HG02943 (cell line): Measurements from ENCODE around the gene KCNMA1.

Source experiments
- ATAC-seq: cut with Tn5 transposase; IDR thresholded peaks from one replicate; pipeline ENCODE4 v1.9.1; 2021; ENCODE audit warnings: mild to moderate bottlenecking, low read depth, moderate library complexity; ENCODE audit not compliant: unreplicated experiment

Gene KCNMA1

DNA sequence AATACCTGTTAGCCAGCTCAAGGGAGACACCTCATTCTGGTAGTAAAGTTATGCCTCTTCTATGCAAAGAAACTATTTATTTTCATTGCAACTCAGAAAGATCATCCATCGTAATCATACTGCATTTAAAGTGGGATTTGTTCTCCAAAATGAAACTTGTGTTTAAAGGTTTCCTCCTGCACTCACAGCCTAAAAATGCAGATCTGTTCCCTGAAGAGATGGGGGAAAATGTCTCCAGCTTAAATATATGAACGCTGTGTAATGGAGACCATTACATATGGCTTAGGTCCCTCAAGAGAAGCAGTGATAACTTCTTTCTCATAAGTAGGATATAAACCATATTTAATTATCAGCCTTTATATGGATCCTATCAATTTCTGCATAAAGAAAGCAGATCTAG lies 665.1 kb downstream of the KCNMA1 start:
- no peak for ATAC-seq

DNA sequence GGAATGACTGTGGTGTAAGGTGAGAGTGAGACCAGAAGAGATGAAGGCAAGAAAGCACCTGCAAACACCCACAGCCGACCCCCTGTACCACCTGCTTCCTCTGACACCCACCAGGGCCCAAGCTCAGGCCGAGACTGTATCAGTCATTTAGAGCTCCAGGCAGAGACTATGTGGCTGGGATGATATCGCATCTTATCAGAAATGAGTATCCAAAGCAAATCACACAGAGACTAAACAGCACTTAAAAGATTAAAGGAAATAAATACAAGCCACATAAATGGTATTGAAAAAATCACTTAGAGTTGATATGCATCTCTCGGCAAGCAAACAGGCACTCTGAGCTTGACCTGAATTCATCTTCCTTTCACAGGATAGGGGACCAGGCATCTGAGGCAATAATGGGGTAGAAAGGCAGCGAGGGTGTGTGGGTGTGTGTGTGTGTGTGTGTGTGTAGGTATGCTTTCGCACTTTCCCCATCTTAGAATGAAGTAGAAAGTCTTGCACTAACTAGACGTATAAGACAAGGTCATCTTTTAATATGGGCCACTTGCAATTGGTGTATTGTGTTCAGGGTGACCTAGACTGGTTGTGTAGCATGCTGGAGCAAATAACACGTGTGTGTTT lies 665.9 kb downstream of the KCNMA1 start:
- no peak for ATAC-seq

DNA sequence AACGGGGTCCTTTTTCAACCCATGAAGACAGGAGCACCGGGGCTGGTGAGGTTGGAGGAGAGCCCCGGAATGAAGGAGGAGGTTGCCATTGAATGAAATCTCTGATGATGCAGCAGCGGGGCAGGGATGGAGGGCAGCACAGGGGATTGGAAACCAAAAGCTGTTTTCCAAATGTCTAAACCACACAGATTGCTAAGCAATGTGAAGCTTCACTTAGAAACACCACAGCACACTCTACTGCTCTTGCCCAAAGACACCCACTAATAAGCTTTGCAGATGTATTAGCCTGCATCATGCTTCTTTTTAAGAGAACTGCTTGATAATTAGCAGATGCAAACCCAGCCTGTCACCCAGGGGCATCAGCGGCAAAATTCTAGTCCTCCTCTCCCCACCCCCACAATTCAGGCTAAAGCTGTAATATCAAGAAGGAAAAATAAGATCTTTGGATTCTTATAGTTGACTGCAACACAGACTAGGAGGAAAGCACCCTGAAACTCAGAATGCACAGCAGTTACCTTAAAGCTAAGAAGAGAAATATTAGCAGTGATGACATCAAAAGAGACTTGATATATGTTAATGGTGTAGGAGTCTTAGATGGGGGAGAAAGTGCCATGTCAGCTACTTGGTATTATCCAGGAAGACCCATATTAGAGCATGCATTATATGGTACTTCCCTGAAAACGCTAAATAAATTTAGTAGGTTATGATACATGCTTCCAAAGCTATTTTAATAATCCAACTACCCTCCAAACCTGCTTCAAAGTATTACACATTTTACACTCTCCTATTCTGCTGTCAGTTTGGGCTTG lies 666.7 kb downstream of the KCNMA1 start:
- no peak for ATAC-seq

DNA sequence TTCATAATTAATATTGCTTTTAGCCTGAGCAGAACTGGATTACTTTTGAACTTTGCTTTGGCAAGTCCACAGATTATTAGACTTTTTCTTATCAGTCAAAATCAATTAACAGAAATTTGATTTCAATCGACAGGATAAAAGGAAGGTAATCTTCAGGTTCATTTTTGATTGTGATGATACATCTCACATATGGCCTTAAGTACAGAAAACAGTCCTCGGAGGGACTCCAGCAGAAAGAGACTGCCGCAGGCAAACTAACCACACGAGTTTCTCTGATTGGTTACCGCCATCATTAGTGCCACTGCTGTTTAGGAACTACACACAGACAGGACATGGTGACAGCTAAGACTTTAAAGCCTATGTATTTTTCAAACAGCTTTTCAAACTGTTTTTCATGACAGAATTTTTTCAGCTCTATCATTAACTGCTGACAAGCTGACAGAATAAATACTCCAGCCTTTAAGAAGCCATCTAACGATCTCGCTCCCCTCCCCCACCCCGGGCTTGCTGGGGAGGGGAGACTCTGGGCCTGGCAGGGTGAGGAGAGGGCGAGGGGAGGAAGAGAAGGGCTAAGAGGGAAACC lies 668.2 kb downstream of the KCNMA1 start:
- ATAC-seq: no peak

DNA sequence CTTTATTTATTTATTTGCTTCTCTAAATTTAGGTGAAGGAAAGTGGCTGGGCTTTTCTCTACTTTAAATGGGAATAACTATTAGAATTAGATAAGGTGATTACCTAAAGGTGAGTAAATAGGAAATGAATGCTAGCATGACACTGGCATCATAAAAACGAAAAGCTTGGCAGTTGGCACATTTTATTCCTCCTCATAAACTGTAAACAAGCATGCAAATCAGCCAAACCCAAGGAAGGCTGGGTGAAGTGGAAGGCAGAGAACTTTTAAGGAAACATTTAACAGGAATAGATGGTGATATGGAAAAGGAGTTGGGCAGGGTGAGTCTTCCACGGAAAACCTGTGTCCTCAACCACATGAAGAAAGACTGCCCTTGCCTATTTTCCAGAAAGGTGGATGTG lies 669.1 kb downstream of the KCNMA1 start:
- no peak for ATAC-seq

DNA sequence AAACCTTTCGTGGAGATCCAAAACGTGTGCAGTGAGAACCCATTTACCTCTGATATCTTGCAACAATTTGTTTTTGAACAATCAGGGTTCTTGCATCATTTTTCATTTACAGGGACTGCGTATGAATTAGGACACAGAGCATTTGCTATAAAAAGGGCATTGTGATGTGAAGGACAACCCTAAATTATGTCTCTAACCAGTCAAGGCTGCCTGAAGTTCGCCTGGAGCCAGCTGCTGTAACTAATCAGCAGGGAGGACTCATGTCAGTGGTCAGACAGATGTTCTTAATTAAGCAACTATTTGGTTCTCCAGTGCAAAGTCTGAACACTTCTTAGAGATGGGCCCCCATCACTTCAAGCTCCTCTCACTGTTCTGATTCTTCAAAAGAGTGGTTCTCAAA lies 674.8 kb downstream of the KCNMA1 start:
- ATAC-seq: no peak

DNA sequence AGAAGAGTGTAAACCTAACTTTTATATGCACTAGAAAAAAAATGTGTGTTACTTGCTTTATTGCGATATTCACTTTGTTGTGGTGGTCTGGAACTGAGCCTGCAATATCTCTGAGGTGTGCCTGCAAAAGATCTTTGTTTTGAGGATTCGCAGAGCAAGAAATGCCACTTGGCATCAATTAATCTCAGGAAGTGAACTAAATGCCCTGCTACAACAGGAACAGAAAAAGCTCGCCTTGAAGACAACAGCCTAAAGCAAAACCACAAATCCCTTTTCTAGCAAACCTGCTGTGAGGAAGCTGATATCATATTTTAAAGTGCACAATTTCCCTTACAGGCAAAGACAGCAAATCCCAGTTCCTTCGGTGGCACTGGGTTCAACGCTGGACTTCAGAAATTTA lies 675.8 kb downstream of the KCNMA1 start:
- no peak for ATAC-seq

DNA sequence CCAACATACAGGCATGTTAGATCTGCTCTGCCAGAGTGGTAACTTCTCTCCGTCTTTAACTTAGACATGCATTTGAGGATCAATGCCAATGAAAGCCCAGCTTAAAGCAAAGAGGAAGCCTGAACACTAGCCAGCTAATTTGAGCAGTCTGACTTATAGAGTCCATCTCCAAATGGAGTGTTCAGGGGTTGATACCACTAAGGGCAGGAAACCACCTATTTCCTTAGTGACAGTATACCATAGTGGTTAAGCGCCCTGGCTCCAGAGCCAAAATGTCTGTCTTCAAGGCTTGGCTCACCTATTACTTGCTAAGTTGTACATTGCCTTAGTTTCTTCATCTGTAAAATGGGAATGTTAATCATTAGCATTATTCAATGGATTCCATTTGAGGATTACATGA lies 678.5 kb downstream of the KCNMA1 start:
- no peak for ATAC-seq

DNA sequence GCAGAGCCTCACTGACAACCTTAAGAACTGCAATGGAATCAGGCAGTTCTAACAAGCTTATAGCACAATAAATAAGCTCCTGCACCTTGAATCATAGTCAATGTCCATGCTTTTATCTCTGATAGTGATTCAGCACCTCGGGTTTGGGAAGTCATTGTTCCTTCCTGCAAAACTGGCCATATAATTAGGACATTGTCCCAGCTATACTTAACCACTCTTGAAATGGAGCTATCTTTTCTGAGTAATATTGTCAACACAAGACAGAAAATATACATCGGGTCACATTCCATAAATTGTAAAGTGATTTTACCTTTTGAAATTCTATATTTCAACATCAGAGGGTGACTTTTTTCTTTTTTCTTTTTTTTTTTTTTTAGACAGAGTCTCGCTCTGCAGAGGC lies 682.8 kb downstream of the KCNMA1 start:
- no peak for ATAC-seq

DNA sequence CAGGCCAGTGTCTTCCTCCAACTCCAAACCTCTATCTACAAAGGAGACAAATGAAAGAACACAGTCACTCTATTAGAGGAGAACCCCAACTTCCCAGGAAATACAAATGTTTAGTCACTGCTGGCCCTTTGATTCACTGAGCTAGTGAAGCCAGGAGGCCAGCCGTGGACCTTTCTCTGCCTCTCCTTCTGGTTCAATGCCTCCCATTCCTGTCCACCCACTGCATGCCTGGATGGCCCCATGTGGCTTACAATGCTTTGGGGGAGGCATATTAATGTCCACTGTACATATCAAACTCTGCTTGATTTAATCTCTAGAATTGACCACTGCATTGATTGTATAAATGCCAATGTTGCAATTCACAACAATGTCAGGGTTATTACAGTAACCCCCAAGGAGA lies 687.3 kb downstream of the KCNMA1 start:
- ATAC-seq: no peak

DNA sequence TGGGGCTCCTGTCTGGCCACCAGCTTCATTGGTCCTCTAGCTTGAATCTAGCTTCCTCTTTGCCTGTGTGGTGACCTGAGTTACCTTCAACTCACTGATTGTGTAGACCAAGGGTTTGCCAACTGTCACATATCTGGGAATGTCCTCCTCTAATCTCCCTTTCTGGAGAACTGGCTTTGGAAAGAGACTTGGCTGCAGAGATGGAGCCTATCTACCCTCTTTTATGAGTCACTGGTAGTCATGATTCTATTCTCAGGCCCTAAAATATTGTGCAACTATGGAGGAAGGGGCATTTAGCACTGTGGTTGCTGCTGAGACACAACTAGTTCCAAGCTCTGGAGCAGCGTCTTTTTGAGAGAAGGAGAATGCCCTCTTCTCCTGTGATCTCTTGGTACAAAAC lies 691.3 kb downstream of the KCNMA1 start:
- ATAC-seq: no peak

DNA sequence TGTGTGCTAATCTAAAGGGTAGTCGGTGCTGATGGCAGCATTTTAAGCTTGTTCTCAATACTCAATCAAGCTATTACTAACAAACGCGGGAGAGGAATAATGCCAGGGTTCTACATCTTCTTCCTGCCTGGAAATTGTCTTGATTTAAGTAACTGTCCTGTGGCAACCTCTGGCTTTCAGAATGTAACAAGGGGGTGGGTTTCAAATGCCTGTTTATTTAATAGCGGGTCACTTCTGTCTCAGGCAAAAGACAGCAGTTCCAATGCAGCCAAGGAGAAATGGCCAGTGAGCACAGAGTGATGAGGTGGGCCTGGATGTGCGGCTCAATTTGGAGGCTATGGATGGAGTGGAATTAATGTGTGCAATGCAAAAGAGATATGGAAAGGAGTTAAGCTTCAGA lies 692.4 kb downstream of the KCNMA1 start:
- no peak for ATAC-seq

DNA sequence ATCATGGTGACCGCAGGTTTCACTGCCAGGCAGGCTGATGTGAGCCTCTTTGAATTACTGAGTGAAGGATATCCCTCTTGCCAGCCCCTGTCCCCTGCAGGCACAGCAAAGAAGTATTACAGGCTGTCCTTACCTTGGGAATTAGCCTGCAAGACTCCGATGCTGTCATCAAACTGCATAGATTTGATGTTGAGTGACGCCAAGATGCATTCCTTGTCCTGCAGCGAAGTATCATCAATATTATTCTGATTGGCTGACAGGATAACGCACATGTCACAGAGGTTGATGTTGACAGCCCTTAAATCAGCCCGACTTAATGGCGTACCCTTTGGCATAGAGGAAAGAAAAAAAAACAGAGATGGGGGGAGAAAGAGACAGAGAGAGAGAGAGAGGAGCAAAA lies 693.0 kb downstream of the KCNMA1 start:
- no peak for ATAC-seq

DNA sequence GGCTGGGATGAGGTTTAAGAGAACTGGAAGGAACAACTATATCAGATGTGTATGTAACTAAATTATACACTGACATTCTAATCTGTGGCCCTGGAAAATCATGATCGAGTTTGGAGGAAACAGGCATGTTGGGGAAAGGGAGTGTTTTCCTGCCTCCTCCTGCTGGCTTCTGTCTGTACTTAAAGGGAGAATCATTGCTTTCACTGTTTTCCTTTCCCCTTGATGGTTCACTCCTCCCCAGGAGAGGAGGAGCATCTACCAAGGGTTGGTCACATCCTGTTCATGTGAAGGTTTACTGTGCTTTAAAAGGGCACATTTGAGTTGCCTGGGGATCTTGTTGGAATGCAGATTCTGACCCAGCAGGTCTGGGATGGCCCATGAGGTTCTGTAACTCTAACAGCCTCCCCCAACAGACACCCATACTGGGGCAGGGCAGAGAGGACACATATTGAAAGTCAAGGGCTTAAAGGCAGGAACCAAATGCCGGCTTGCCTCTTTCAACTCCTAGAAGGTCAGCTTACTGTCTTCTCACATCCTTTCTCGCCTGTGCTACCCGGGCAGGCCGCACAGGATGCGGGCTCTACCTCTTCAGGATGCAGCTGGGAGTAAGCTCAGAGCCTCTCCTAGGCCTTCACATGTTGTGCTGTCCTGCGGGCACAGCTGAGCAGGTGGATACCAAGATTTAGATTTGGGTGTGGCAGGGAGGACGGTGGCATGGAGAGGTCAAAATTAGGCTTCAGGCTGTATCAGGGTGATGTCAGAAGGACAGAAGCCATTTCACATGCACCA lies 694.8 kb downstream of the KCNMA1 start:
- ATAC-seq: no peak

DNA sequence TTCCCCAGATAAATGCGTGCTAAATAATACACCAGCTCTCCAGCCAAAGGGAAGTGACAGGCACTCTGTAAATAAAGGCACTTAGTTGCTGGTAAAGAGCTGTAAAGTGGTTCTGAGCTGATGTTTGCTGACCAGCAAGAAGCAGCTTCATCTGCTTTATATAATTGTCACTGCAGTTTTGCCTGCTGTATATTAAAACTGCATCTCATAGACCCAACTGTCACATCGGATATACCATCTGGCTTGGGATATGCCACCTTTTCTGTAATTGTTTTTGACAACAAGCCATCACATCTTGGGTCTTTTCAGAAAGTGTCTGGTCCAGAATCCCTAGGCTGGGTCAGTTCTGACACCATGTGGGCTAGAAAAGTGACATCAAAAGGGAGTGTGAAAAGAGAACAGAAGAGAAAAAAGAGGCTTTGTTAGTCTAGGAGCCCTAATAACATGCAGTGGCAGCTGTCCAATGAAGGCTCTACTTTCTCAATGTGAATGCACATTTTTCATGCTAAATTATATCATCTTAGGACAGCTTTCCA lies 697.6 kb downstream of the KCNMA1 start:
- ATAC-seq: no peak

DNA sequence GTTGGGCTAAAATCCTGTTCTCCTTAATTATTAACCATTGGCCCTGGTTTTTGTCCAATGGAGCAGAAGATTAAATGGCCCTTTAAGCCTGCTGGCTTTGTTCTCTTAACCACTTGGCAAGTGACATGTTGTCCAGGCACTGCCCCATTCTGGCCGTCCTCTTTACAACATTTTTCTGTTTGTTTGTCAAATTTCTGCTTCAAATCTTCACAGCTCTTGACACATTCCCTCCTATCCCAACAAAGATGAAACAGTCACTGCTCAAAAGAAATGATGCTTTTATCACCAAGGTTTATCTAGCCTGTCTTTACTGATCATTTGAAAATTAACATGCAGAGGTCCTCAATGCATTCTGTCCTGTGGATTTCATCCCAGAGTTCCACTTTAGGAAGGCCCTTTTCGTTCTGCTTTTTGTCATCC lies 700.4 kb downstream of the KCNMA1 start:
- ATAC-seq: no peak

DNA sequence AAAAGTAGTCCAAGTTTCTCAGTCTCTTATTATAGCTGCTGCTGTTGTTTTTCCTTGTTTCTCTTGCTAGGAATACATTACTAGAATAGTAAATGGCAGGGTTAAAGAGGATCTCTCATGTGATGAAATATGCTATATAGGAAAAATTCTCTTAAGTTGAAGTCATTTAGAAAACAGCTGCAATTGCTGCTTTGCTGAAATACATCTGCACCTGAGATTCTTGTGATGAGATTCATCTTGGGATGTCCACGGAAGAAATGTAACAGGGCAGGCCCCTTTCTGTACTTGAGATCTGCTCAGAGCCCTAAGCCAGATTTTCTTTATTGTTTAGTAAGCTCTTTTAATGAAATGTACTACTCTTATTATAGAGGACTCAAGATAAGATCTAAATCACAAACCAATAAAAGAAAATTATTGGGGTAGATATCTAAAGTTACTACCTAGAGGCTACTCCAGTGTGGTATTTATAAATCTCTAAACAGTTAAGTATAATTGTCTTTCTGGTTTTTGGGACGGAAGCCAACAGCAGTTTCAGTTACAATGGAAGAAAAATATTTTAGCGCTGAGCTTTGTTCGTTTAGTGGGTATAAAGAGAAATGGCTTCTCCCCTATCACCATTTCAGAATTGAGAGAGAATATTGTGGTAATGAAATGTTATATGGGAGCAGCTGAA lies 701.5 kb downstream of the KCNMA1 start:
- no peak for ATAC-seq

DNA sequence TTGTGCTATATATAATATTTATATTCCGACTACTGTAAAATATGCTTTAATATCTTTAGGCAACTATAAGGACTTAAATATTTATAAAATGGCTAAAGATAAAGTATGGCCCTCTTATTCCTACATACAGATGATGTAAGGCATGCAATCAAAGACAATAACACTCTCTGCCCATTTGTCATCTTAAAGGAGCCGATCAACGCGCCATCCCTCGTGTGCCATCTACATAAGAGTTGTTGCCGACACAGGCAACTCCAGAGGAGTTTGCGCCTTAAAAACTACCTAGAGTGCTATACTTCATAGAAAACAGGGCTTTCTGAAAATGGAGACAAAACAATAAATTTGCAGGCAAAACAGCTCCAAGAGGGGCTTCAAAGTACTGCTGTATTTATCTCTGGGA lies 709.0 kb downstream of the KCNMA1 start:
- no peak for ATAC-seq

DNA sequence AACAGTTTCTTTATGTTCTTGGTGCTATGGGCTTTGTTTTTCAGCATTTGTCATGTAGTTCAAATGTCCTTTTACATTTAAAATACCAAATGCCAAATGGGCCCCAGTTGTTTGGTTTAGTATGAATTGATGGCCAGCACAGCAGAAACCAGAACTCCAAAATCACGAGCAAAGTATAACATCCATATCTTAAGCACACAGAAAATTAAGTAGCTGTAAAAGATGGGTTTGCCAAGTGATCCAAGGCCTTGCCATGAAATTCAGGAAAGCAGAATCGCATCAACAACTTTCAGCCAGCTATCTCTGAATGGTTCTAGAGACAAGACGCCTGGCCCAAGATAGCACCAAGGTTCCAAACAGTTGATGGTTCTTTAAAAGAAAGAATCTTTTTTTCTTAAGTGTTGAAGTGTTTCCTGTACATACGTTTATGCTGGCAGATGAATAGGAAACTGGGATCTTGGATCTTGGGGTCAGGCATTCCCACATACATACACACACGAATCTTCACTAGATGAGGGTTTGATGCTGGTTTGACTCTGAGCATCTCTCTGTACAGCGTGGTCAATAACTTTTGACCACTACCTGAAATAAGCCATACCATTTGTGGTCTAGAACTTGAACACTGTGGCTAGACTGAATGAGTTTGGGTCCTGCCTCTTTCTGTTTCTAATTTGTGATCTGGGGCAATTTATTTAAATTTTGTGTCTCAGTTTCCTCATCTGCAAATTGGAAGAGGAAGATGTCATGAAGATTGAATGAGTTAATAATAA lies 711.8 kb downstream of the KCNMA1 start:
- ATAC-seq: no peak

DNA sequence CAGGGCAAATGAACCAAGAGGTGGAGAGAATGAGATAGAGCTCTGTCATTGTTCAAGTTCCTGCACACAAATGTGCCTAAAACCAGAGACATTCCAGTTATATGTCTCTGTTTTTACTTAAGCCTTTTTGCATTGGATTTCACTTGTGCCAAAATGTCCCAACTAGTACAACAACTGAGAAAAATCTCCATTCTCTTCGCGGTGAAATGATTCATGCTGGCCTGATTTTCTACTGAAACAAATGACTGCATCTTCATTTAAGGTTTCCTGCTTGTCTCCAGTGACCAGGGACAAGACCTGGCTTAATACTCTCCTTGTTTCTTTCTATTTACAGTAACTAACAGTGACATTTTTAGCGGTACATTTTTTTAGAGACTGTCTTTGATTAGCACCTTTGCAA lies 714.9 kb downstream of the KCNMA1 start:
- ATAC-seq: no peak
